Neural crest cell (in vitro differentiated cells): ENCODE results near the gene PALMD. TPM values are rescaled to one million over a fixed set of nuclear protein-coding genes. Genes with fewer than 3 reads are reported as not detected.

Experiments used
- DNase-seq: peaks from one replicate; pipeline ENCODE4 v3.0.0; 2021; ENCODE audit warnings: low read depth, mixed read lengths, low spot score
- H3K27ac Mint-ChIP-seq: one replicate; pipeline ENCODE4 v1.8.0; 2021; ENCODE audit warnings: mild to moderate bottlenecking, mixed read lengths; ENCODE audit not compliant: unreplicated experiment
- H3K27me3 Mint-ChIP-seq: 2 replicates; pipeline ENCODE4 v1.8.0; 2021; ENCODE audit warnings: low read depth, mild to moderate bottlenecking, mixed read lengths
- H3K36me3 Mint-ChIP-seq: 2 replicates; pipeline ENCODE4 v1.8.0; 2021; ENCODE audit warnings: low read depth, mild to moderate bottlenecking, mixed read lengths
- H3K4me1 Mint-ChIP-seq: 2 replicates; pipeline ENCODE4 v1.8.0; 2021; ENCODE audit warnings: mixed read lengths
- H3K4me3 Mint-ChIP-seq: one replicate; pipeline ENCODE4 v1.8.0; 2021; ENCODE audit warnings: mild to moderate bottlenecking, mixed read lengths
- H3K9me3 Mint-ChIP-seq: 2 replicates; pipeline ENCODE4 v1.8.0; 2021; ENCODE audit warnings: mixed read lengths
- CTCF ChIP-seq: fragments of 200-600 bp; sonication (generic); conservative IDR thresholded peaks from 2 replicates; pipeline ENCODE4 v1.5.0; 2021; ENCODE audit warnings: antibody characterized with exemption, mild to moderate bottlenecking
- total RNA-seq: library from RNA; stranded (reverse); gene quantifications from 2 replicates; pipeline ENCODE4 v1.2.1, GENCODE V29; 2021

PALMD gene
- total RNA-seq, 1 donor from 2014 or later, result 0.21 TPM

GRCh38 chr1:99608058-99608457, 37.9 kb upstream of the PALMD start:
- H3K36me3 Mint-ChIP-seq, result peaks cover 5% of the 10 kb centered on the region
- H3K9me3 Mint-ChIP-seq, result peaks cover 9% of the 10 kb centered on the region
- no peak for TF ChIP-seq CTCF
- H3K4me1 Mint-ChIP-seq, result peaks cover 4% of the 10 kb centered on the region
- no peak overlapping the region for H3K27ac Mint-ChIP-seq
- no peak for DNase-seq
- H3K4me3 Mint-ChIP-seq, result no peak overlapping the region
- H3K27me3 Mint-ChIP-seq, result no peaks in the 10 kb centered on the region

- peaks cover 17% of the 10 kb centered on the region for H3K4me1 Mint-ChIP-seq
- no peak for TF ChIP-seq CTCF
- no peak for DNase-seq
- H3K36me3 Mint-ChIP-seq, result peaks cover 2% of the 10 kb centered on the region
- H3K27ac Mint-ChIP-seq, result no peak overlapping the region
- no peaks in the 10 kb centered on the region for H3K27me3 Mint-ChIP-seq
- no peak overlapping the region for H3K4me3 Mint-ChIP-seq
- peaks cover 5% of the 10 kb centered on the region for H3K9me3 Mint-ChIP-seq
Measured at GRCh38 chr1:99613716-99614115, 32.2 kb upstream of the PALMD start.

- TF ChIP-seq CTCF, result no peak
- peak overlapping the region; percentile 69 for H3K27ac Mint-ChIP-seq
- no peak overlapping the region for H3K4me3 Mint-ChIP-seq
- peaks cover 17% of the 10 kb centered on the region for H3K4me1 Mint-ChIP-seq
- no peaks in the 10 kb centered on the region for H3K36me3 Mint-ChIP-seq
- H3K9me3 Mint-ChIP-seq, result peaks cover 5% of the 10 kb centered on the region
- H3K27me3 Mint-ChIP-seq, result no peaks in the 10 kb centered on the region
- DNase-seq, result no peak
Measured at GRCh38 chr1:99614728-99615127, 31.2 kb upstream of the PALMD start.

GRCh38 chr1:99619583-99619982, 26.3 kb upstream of the PALMD start:
- no peak for TF ChIP-seq CTCF
- no peak overlapping the region for H3K4me3 Mint-ChIP-seq
- peaks cover 4% of the 10 kb centered on the region for H3K9me3 Mint-ChIP-seq
- no peaks in the 10 kb centered on the region for H3K27me3 Mint-ChIP-seq
- no peak overlapping the region for H3K27ac Mint-ChIP-seq
- H3K4me1 Mint-ChIP-seq, result peaks cover 15% of the 10 kb centered on the region
- no peak for DNase-seq
- no peaks in the 10 kb centered on the region for H3K36me3 Mint-ChIP-seq

GRCh38 chr1:99621340-99621901, 24.5 kb upstream of the PALMD start:
- peak overlapping the region; percentile 64 for H3K27ac Mint-ChIP-seq
- no peaks in the 10 kb centered on the region for H3K36me3 Mint-ChIP-seq
- H3K4me3 Mint-ChIP-seq, result no peak overlapping the region
- no peaks in the 10 kb centered on the region for H3K27me3 Mint-ChIP-seq
- peaks cover under 1% of the 10 kb centered on the region for H3K4me1 Mint-ChIP-seq
- TF ChIP-seq CTCF, result no peak
- H3K9me3 Mint-ChIP-seq, result peaks cover 4% of the 10 kb centered on the region
- no peak for DNase-seq
